Right renal cortex interstitium (tissue), 3 donors: ENCODE results near the gene SYDE2. TPM values are rescaled to one million over a fixed set of nuclear protein-coding genes. Genes with fewer than 3 reads are reported as not detected.
"Not testable (repeated sequence)": the region's sequence is repeated elsewhere in the genome, so short reads cannot be mapped to it uniquely, and the experiment has no call there.

Experiments used
- DNase-seq, 3 donors: peaks; one replicate each; pipeline ENCODE4 v3.0.0-alpha.2; 2013; ENCODE audit warnings: low read depth in 3 of 3, low spot score in 2 of 3
- polyA plus RNA-seq, 3 donors: library from polyadenylated mRNA; unstranded; fragments of 120-200 nt; gene quantifications; one replicate each; pipeline ENCODE4 v1.2.1, GENCODE V29; 2013; ENCODE audit not compliant: insufficient read length in 3 of 3

SYDE2 gene
- polyA plus RNA-seq, 3 donors, result 9.2 to 9.7 (median 9.6) TPM

GRCh38 chr1:85216697-85217096 is 15.9 kb upstream of the SYDE2 start:
- no peak for DNase-seq

GRCh38 chr1:85214654-85215053 is 13.8 kb upstream of the SYDE2 start:
- no peak for DNase-seq

GRCh38 chr1:85208488-85208887 is 7.7 kb upstream of the SYDE2 start:
- no peak for DNase-seq

- DNase-seq, result no peak
Observed at GRCh38 chr1:85203573-85204171, 2.9 kb upstream of the SYDE2 start.

GRCh38 chr1:85202864-85203255 is 2.0 kb upstream of the SYDE2 start:
- no peak for DNase-seq

GRCh38 chr1:85202092-85202863 is 1.5 kb upstream of the SYDE2 start:
- no peak for DNase-seq

GRCh38 chr1:85201340-85202091 is 700 bp upstream of the SYDE2 start:
- DNase-seq, result peak in 1 of 3 donors; percentile 59

GRCh38 chr1:85199667-85200462 is 951 bp downstream of the SYDE2 start:
- no peak for DNase-seq

- no peak for DNase-seq
Observed at GRCh38 chr1:85198864-85199263, 2.0 kb downstream of the SYDE2 start.

- DNase-seq, result no peak
Observed at GRCh38 chr1:85196358-85196757, 4.5 kb downstream of the SYDE2 start.

GRCh38 chr1:85195703-85196102 is 5.1 kb downstream of the SYDE2 start:
- DNase-seq, result no peak

- not testable (repeated sequence) for DNase-seq
Observed at GRCh38 chr1:85192129-85192528, 8.7 kb downstream of the SYDE2 start.

GRCh38 chr1:85189120-85189519 is 11.7 kb downstream of the SYDE2 start:
- no peak for DNase-seq

GRCh38 chr1:85188530-85188929 is 12.3 kb downstream of the SYDE2 start:
- DNase-seq, result no peak

- DNase-seq, result not testable (repeated sequence)
Observed at GRCh38 chr1:85187021-85187420, 13.8 kb downstream of the SYDE2 start.

- no peak for DNase-seq
Observed at GRCh38 chr1:85184245-85184644, 16.6 kb downstream of the SYDE2 start.

- no peak for DNase-seq
Observed at GRCh38 chr1:85182700-85183099, 18.1 kb downstream of the SYDE2 start.

GRCh38 chr1:85180869-85181268 is 19.9 kb downstream of the SYDE2 start:
- no peak for DNase-seq

- DNase-seq, result no peak
Observed at GRCh38 chr1:85179522-85179921, 21.3 kb downstream of the SYDE2 start.

- DNase-seq, result no peak
Observed at GRCh38 chr1:85178396-85178795, 22.4 kb downstream of the SYDE2 start.

GRCh38 chr1:85174503-85174902 is 26.3 kb downstream of the SYDE2 start:
- DNase-seq, result no peak
